ENCODE results near the gene PIP5K1B. TPM values are rescaled to one million over a fixed set of nuclear protein-coding genes. Genes with fewer than 3 reads are reported as not detected.
A peak's percentile ranks its signal among the peaks of the same experiment; 100 is the strongest.

The PIP5K1B gene
- total and polyA plus RNA-seq, 4 donors, result 0.09 to 30.9 (median 0.29) TPM

GRCh38 chr9:68780720-68781119, 75.7 kb downstream of the PIP5K1B start:
- peak overlapping the region; percentile 36 to 80 for H3K9ac ChIP-seq (ENCODE audit: low read depth in 1 of 2, low read length in 2 of 2)
- 7% methylated on average over 7 of the region's 7 CpGs for WGBS
- no peak for TF ChIP-seq RAD21 (IDR thresholded peaks at IDR 0.05)
- no peak for TF ChIP-seq REST (IDR thresholded peaks at IDR 0.05)
- no peak for TF ChIP-seq CTCF (IDR thresholded peaks at IDR 0.05; ENCODE audit: low read depth, low read length, missing input control)
- no peak for TF ChIP-seq ZBTB33 (IDR thresholded peaks at IDR 0.05)
- TF ChIP-seq JUND (IDR thresholded peaks at IDR 0.05), result no peak
- TF ChIP-seq FOXA2 (IDR thresholded peaks at IDR 0.05), result no peak
- TF ChIP-seq YY1 (IDR thresholded peaks at IDR 0.05), result no peak
- TF ChIP-seq ATF3 (IDR thresholded peaks at IDR 0.05), result no peak
- TF ChIP-seq RXRA (IDR thresholded peaks at IDR 0.05), result no peak
- no peak for TF ChIP-seq HNF4G (IDR thresholded peaks at IDR 0.05)
- no peak for TF ChIP-seq MAX (IDR thresholded peaks at IDR 0.05)
- TF ChIP-seq NR2F2 (IDR thresholded peaks at IDR 0.05), result no peak
- no peak for TF ChIP-seq GABPA (IDR thresholded peaks at IDR 0.05 in 1 of 2, conservative IDR thresholded peaks at IDR 0.05 in 1 of 2)
- no peak for TF ChIP-seq HNF4A (conservative IDR thresholded peaks at IDR 0.05)
- no peaks in the 10 kb centered on the region for H3K27me3 ChIP-seq (ENCODE audit: control insufficient read depth in 4 of 4, insufficient read depth in 4 of 4, low read length in 3 of 4)
- peak overlapping the region; percentile 87 for H3K27ac ChIP-seq (ENCODE audit: low read depth in 1 of 2, low read length in 2 of 2)
- no peaks in the 10 kb centered on the region for H3K9me3 ChIP-seq (ENCODE audit: control insufficient read depth in 4 of 4, low read length in 3 of 4)
- H3K4me1 ChIP-seq (ENCODE audit: control insufficient read depth in 4 of 4, insufficient read depth in 4 of 4, low read length in 3 of 4), result peaks cover 7 to 37% (median 32%) of the 10 kb centered on the region in 4 donors
- H3K4me3 ChIP-seq (ENCODE audit: low read depth in 1 of 3, low read length in 3 of 3), result peak overlapping the region; percentile 86 to 92 (median 91)
- DNase-seq (ENCODE audit: low spot score), result no peak
- H3K36me3 ChIP-seq (ENCODE audit: control insufficient read depth in 4 of 4, insufficient read depth in 3 of 4, low read depth in 1 of 4, low read length in 3 of 4), result no peaks in the 10 kb centered on the region

GRCh38 chr9:68781928-68782327, 76.9 kb downstream of the PIP5K1B start:
- TF ChIP-seq HNF4A (conservative IDR thresholded peaks at IDR 0.05), result no peak
- TF ChIP-seq RXRA (IDR thresholded peaks at IDR 0.05), result no peak
- TF ChIP-seq NR2F2 (IDR thresholded peaks at IDR 0.05), result no peak
- no peak for TF ChIP-seq EGR1 (IDR thresholded peaks at IDR 0.05; ENCODE audit: low read depth in 2 of 2)
- no peak for TF ChIP-seq FOXA1 (IDR thresholded peaks at IDR 0.05)
- TF ChIP-seq MAX (IDR thresholded peaks at IDR 0.05), result no peak
- TF ChIP-seq TAF1 (conservative IDR thresholded peaks at IDR 0.05), result no peak
- TF ChIP-seq GABPA (IDR thresholded peaks at IDR 0.05 in 1 of 2, conservative IDR thresholded peaks at IDR 0.05 in 1 of 2), result no peak
- TF ChIP-seq RAD21 (IDR thresholded peaks at IDR 0.05), result no peak
- TF ChIP-seq ZBTB33 (IDR thresholded peaks at IDR 0.05), result no peak
- TF ChIP-seq YY1 (IDR thresholded peaks at IDR 0.05), result no peak
- no peak for TF ChIP-seq ATF3 (IDR thresholded peaks at IDR 0.05)
- no peak for TF ChIP-seq FOXA2 (IDR thresholded peaks at IDR 0.05)
- TF ChIP-seq HNF4G (IDR thresholded peaks at IDR 0.05), result no peak
- Histone ChIP-seq H3K4me1 (ENCODE audit: control insufficient read depth in 4 of 4, insufficient read depth in 4 of 4, low read length in 3 of 4) (peaks cover 7 to 37% (median 32%) of the 10 kb centered on the region in 4 donors), H3K27ac (ENCODE audit: low read depth in 1 of 2, low read length in 2 of 2) (no peak overlapping the region), H3K9me3 (ENCODE audit: control insufficient read depth in 4 of 4, low read length in 3 of 4) (no peaks in the 10 kb centered on the region), H3K4me3 (ENCODE audit: low read depth in 1 of 3, low read length in 3 of 3) (no peak overlapping the region), H3K27me3 (ENCODE audit: control insufficient read depth in 4 of 4, insufficient read depth in 4 of 4, low read length in 3 of 4) (no peaks in the 10 kb centered on the region), H3K9ac (ENCODE audit: low read depth in 1 of 2, low read length in 2 of 2) (no peak overlapping the region), H3K36me3 (ENCODE audit: control insufficient read depth in 4 of 4, insufficient read depth in 3 of 4, low read depth in 1 of 4, low read length in 3 of 4) (no peaks in the 10 kb centered on the region)
- DNase-seq (ENCODE audit: low spot score), result no peak
